D721Med (cell line): ENCODE data around the gene PSTPIP1.

Source experiments
- DNase-seq: peaks from one replicate; pipeline ENCODE4 v3.0.0; 2011; ENCODE audit warnings: low spot score; ENCODE audit not compliant: insufficient read length
- FAIRE-seq: peaks from 2 replicates; lab custom pipeline; 2011; peaks lifted over from hg19 to GRCh38; lab: Jason Lieb, UNC
- TF ChIP-seq, protein P1 (sequence below): IDR thresholded peaks from 2 replicates; pipeline ENCODE4 v1.5.1; 2012; ENCODE audit warnings: mild to moderate bottlenecking, control low read depth; ENCODE audit not compliant: insufficient read depth; ENCODE audit errors: missing control alignments

The PSTPIP1 gene

GRCh38 chr15:77029166-77030047 lies 34.5 kb downstream of the PSTPIP1 start:
- FAIRE-seq: no peak
- TF ChIP-seq, protein P1, sequence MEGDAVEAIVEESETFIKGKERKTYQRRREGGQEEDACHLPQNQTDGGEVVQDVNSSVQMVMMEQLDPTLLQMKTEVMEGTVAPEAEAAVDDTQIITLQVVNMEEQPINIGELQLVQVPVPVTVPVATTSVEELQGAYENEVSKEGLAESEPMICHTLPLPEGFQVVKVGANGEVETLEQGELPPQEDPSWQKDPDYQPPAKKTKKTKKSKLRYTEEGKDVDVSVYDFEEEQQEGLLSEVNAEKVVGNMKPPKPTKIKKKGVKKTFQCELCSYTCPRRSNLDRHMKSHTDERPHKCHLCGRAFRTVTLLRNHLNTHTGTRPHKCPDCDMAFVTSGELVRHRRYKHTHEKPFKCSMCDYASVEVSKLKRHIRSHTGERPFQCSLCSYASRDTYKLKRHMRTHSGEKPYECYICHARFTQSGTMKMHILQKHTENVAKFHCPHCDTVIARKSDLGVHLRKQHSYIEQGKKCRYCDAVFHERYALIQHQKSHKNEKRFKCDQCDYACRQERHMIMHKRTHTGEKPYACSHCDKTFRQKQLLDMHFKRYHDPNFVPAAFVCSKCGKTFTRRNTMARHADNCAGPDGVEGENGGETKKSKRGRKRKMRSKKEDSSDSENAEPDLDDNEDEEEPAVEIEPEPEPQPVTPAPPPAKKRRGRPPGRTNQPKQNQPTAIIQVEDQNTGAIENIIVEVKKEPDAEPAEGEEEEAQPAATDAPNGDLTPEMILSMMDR: no peak
- no peak for DNase-seq

DNA sequence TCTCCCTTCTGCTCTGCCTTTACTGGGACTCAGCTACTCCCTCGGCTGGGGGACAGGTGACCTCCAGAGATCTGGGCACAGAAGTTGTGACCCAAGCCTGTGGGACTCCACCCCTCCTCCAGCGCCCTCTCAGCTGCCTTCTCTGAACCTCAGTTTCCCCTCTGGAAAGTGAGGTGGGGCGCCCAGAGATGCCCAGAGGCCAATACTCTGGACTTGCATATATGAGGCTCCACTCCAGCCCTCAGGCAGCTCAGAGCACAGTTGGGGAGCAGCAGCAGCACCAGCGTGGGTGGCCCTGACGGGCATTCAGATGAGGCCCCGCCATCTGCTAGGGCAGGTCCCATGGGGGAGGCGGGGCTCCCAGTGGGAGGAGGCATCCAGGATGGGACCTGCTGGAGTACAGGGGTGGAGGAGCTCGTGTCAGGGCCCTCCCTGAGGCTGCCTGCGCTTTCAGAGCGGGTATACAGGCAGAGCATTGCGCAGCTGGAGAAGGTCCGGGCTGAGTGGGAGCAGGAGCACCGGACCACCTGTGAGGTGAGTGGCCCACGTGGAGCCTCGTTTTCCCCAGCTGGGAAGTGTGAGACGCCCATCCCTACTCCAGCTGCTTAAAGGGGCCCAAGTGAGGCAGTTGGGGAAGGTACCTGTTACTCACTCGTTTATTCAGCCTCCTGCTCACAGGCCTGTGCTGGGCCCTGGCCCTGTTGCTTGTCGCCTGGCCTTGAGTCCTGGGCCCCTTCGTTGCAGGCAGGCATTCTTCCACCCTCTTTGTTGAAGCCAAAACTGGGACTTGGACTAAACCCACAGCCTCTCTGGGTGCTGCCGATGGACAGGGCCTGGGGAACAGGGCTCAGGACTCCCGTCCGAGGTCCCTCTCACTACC lies 35.4 kb downstream of the PSTPIP1 start:
- TF ChIP-seq, protein P1: no peak
- DNase-seq (peak; percentile 66), FAIRE-seq (no peak)

- FAIRE-seq: no peak
- TF ChIP-seq, protein P1: no peak
- DNase-seq: no peak
These were observed 36.0 kb downstream of the PSTPIP1 start for GRCh38 chr15:77030928-77031375.

DNA sequence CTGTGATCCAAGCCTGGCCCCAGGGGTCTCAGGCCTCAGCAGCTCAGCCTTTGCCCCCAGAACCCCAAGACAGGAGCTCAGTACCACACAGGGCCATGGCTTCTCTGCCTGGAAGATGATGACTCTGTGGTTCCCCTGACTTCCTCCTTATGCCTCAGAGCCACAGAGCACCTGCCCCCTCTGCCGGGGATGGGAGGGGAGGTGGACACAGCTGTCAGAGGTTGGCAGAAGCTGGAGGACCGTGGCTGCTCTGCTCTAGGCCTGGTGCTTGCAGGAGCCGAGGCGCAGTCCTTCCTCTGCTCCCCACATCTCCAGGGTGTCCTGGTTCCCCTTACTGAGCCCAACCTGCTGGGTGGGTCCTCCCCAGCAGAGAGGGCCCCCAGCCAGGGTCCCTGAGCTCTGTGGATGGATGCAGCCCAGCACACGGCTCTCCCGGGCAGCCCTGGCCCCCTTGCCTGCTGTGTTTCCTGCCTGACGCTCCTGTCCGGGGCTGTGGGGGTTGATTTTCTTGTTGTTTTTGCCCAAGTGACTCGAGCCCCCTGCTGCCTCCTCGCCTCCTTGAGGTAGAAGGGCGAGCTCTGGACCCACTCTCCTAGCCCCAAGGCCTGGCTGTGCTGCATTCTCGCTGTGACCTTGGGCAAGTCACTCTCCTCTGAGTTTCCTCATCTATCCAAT lies 36.6 kb downstream of the PSTPIP1 start:
- DNase-seq (no peak), FAIRE-seq (no peak)

GRCh38 chr15:77032052-77032646 lies 37.2 kb downstream of the PSTPIP1 start:
- no peak for DNase-seq
- TF ChIP-seq, protein P1: no peak
- FAIRE-seq: no peak

More for the DNA sequence above, 36.6 kb downstream of the PSTPIP1 start:
- TF ChIP-seq, protein P1: no peak

GRCh38 chr15:77032647-77033416 lies 37.9 kb downstream of the PSTPIP1 start:
- FAIRE-seq: no peak
- TF ChIP-seq, protein P1: no peak
- DNase-seq: no peak
